Hepatocyte (in vitro differentiated cells): Measurements from ENCODE around the gene FUT7. TPM values are rescaled to one million over a fixed set of nuclear protein-coding genes. Genes with fewer than 3 reads are reported as not detected.
A peak's percentile ranks its signal among the peaks of the same experiment; 100 is the strongest.
"Not testable (repeated sequence)": the region's sequence is repeated elsewhere in the genome, so short reads cannot be mapped to it uniquely, and the experiment has no call there.

Source experiments
- DNase-seq: peaks from one replicate; pipeline ENCODE4 v3.0.0-alpha.2; 2016; ENCODE audit warnings: low spot score
- H2AFZ ChIP-seq: fragments of 200-600 bp; sonication (generic); 2 replicates; pipeline ENCODE4 v1.6.0; 2016; ENCODE audit warnings: antibody characterized with exemption, mild to moderate bottlenecking
- H3K27ac ChIP-seq: fragments of 200-600 bp; sonication (generic); 2 replicates; pipeline ENCODE4 v1.5.1; 2016; ENCODE audit warnings: mild to moderate bottlenecking
- H3K27me3 ChIP-seq: fragments of 200-600 bp; sonication (generic); 2 replicates; pipeline ENCODE4 v1.6.1; 2016
- H3K36me3 ChIP-seq: fragments of 200-600 bp; sonication (generic); replicated peaks from 2 replicates; pipeline ENCODE4 v1.5.1; 2016; ENCODE audit warnings: low read depth; ENCODE audit not compliant: insufficient read depth
- H3K4me1 ChIP-seq: fragments of 200-600 bp; sonication (generic); 2 replicates; pipeline ENCODE4 v1.5.1; 2016; ENCODE audit warnings: mild to moderate bottlenecking, moderate library complexity; ENCODE audit not compliant: insufficient read depth
- H3K4me2 ChIP-seq: fragments of 200-600 bp; sonication (generic); 2 replicates; pipeline ENCODE4 v1.6.0; 2016
- H3K4me3 ChIP-seq: fragments of 200-600 bp; sonication (generic); 2 replicates; pipeline ENCODE4 v1.5.1; 2016; ENCODE audit warnings: mild to moderate bottlenecking
- H3K79me2 ChIP-seq: fragments of 200-600 bp; sonication (generic); 2 replicates; pipeline ENCODE4 v1.6.0; 2017; ENCODE audit warnings: mild to moderate bottlenecking
- H3K9me2 ChIP-seq: fragments of 200-600 bp; sonication (generic); replicated peaks from 2 replicates; pipeline ENCODE4 v1.6.0; 2017; ENCODE audit warnings: mild to moderate bottlenecking; ENCODE audit not compliant: insufficient read depth
- H3K9me3 ChIP-seq: fragments of 200-600 bp; sonication (generic); 2 replicates; pipeline ENCODE4 v1.5.1; 2016; ENCODE audit warnings: low read depth, mild to moderate bottlenecking
- H4K20me1 ChIP-seq: fragments of 200-600 bp; sonication (generic); 2 replicates; pipeline ENCODE4 v1.6.0; 2016; ENCODE audit warnings: mild to moderate bottlenecking; ENCODE audit not compliant: insufficient read depth, poor library complexity, severe bottlenecking
- CTCF ChIP-seq: fragments of 200-600 bp; sonication (generic); IDR thresholded peaks from 2 replicates; pipeline ENCODE4 v1.5.1; 2016; ENCODE audit warnings: antibody characterized with exemption, mild to moderate bottlenecking; ENCODE audit not compliant: poor library complexity
- EZH2 ChIP-seq: fragments of 200-600 bp; sonication (generic); IDR thresholded peaks from 2 replicates; pipeline ENCODE4 v1.6.1; 2016; ENCODE audit warnings: antibody characterized with exemption, mild to moderate bottlenecking, borderline replicate concordance
- EZH2phosphoT487 ChIP-seq: fragments of 200-600 bp; sonication (generic); IDR thresholded peaks from one replicate; pipeline ENCODE4 v1.6.1; 2018; ENCODE audit warnings: antibody characterized with exemption, mild to moderate bottlenecking, low read depth, moderate library complexity; ENCODE audit not compliant: unreplicated experiment, severe bottlenecking
- WGBS: methylation state at CpG from one replicate; pipeline ENCODE4 v1.1.6; 2016; ENCODE audit warnings: low lambda C conversion rate; ENCODE audit errors: missing lambda C conversion rate; 5-methylcytosine and 5-hydroxymethylcytosine counted together
- polyA plus RNA-seq: library from polyadenylated mRNA; unstranded; fragments of >200 nt; fragmentation: Nextera tagmentation; extraction: Ambion mirVana; gene quantifications from 2 replicates; pipeline ENCODE4 v1.2.1, GENCODE V29; 2016
- total RNA-seq: library from RNA; depleted of rRNA; stranded (reverse); fragments of >200 nt; gene quantifications from 2 replicates; pipeline ENCODE4 v1.2.3, GENCODE V29; 2014

The FUT7 gene
- total and polyA plus RNA-seq, 2 experiments from 2014 or later = not detected

DNA sequence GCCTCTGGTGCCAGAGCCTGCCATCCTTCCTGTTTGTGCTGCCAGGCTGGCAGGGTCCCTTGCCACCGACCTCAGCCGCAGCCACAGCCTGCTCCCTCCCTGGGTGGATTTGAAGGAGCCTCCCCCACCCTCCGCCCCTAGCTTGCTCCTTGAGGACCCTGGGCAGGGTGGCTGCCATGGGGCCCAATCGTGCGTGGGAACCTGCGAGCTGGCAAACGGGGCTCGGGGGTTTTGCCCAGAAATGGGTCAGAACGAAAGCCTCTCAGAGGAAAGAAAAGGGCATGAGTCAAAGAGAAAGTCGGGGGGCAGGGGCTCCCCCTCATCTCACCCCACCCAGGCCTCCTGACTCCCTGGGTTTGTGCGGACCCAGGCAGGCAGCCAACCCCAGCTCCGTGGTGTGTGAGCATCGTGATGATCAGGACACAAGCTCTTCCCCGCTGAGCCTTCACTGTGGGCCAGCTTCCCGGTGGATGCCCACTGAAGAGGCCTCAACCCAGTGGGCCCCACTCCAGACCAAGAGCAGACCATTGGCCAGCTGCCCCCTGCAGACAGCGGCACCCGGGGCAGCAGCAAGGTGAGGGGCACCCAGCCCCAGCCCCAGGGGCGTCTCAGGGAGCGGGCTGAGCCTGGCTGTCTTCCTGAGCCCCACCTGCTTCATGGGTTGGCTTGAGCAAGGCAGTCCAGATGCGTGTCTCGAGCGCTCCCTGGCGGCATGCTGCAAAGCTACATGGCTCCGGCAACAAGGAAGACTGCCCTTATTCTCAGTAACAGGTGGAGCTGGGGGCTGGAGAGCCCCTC is 3.0 kb upstream of the FUT7 start:
- no peaks in the 10 kb centered on the region for H3K9me2 ChIP-seq
- no peak overlapping the region for H3K4me3 ChIP-seq
- H3K4me2 ChIP-seq = no peak overlapping the region
- no peaks in the 10 kb centered on the region for H3K9me3 ChIP-seq
- H3K79me2 ChIP-seq = no peaks in the 10 kb centered on the region
- TF ChIP-seq CTCF (peak; percentile 88), EZH2 (no peak)
- H3K27ac ChIP-seq = no peak overlapping the region
- WGBS = 47% methylated on average over 24 of the region's 24 CpGs
- H3K36me3 ChIP-seq = no peaks in the 10 kb centered on the region
- no peaks in the 10 kb centered on the region for H4K20me1 ChIP-seq
- peak; percentile 91 for DNase-seq
- no peak overlapping the region for H2AFZ ChIP-seq
- no peaks in the 10 kb centered on the region for H3K4me1 ChIP-seq
- H3K27me3 ChIP-seq = no peaks in the 10 kb centered on the region

- Histone ChIP-seq H3K9me3 (no peaks in the 10 kb centered on the region), H3K9me2 (no peaks in the 10 kb centered on the region), H3K36me3 (no peaks in the 10 kb centered on the region), H2AFZ (no peak overlapping the region), H3K27ac (no peak overlapping the region), H3K4me2 (no peak overlapping the region), H3K79me2 (no peaks in the 10 kb centered on the region), H3K4me3 (no peak overlapping the region), H4K20me1 (no peaks in the 10 kb centered on the region), H3K4me1 (peaks cover 6% of the 10 kb centered on the region), H3K27me3 (no peaks in the 10 kb centered on the region)
- TF ChIP-seq EZH2 = no peak
- no peak for TF ChIP-seq EZH2phosphoT487
- TF ChIP-seq CTCF = no peak
- WGBS = 83% methylated on average over 12 of the region's 15 CpGs
- DNase-seq = no peak
Observed at GRCh38 chr9:137034039-137034708, 2.3 kb upstream of the FUT7 start.

DNA sequence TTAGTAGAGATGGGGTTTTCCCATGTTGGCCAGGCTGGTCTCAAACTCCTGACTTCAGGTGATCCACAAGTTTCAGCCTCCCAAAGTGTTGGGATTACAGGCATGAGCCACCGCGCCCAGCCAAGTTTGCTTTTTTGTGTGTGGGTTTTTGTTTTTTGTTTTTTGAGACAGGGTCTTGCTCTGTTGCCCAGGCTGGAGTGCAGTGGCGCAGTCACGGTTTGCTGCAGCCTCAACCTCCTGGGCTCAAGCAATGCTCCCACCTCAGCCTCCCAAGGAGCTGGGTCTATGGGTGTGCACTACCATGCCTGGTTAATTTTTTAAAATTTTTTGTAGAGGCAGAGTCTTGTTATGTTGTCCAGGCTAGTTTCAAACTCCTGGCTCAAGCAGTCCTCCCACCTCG is 1.6 kb upstream of the FUT7 start:
- not testable (repeated sequence) for DNase-seq, H4K20me1 ChIP-seq, H3K4me3 ChIP-seq, H3K79me2 ChIP-seq, H3K9me3 ChIP-seq, H3K27ac ChIP-seq, H2AFZ ChIP-seq, H3K4me2 ChIP-seq, H3K36me3 ChIP-seq, H3K9me2 ChIP-seq, H3K27me3 ChIP-seq
- peaks cover 12% of the 10 kb centered on the region for H3K4me1 ChIP-seq
- WGBS = 92% methylated on average over 5 of the region's 5 CpGs

GRCh38 chr9:137032858-137033257 is 970 bp upstream of the FUT7 start:
- H3K9me2 ChIP-seq = no peaks in the 10 kb centered on the region
- WGBS = 90% methylated on average over 10 of the region's 10 CpGs
- no peak overlapping the region for H3K27ac ChIP-seq
- H3K9me3 ChIP-seq = no peaks in the 10 kb centered on the region
- TF ChIP-seq CTCF = no peak
- no peak for TF ChIP-seq EZH2phosphoT487
- TF ChIP-seq EZH2 = no peak
- H3K4me1 ChIP-seq = peaks cover 14% of the 10 kb centered on the region
- H3K4me3 ChIP-seq = no peak overlapping the region
- no peaks in the 10 kb centered on the region for H3K36me3 ChIP-seq
- no peak overlapping the region for H3K4me2 ChIP-seq
- no peaks in the 10 kb centered on the region for H3K27me3 ChIP-seq
- H3K79me2 ChIP-seq = no peaks in the 10 kb centered on the region
- H2AFZ ChIP-seq = no peak overlapping the region
- H4K20me1 ChIP-seq = no peaks in the 10 kb centered on the region
- no peak for DNase-seq
